ENCODE data around the gene CDC42EP2. TPM values are rescaled to one million over a fixed set of nuclear protein-coding genes. Genes with fewer than 3 reads are reported as not detected.

CDC42EP2 gene
- total RNA-seq, 4 donors from 2014 or later: 9.1 to 22.7 (median 14.5) TPM

DNA sequence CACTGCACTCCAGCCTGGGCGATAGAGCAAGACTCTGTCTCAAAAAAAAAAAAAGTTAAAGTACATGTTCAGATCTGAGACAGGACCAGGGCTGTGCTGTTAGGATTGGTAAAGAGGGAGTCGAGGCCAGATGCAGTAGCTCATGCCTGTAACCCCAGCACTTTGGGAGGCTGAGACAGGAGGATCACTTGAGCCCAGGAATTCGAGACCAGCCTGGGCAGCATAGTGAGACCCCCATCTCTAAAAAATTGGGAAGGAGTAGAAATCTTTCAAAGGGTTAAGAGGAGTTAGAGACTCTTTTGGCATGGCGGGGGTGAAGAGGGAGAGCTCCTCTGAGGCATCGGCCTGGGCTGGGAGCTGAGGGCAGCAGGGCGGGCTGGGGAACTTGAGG, 56.0 kb downstream of the CDC42EP2 start:
- H3K4me1 ChIP-seq: peaks cover 0 to 21% (median 12%) of the 10 kb centered on the region in 4 donors
- intact Hi-C loops (cut with DNase I; ENCODE audit: low total_unique reads): no loop called here

More for the DNA sequence above, 56.0 kb downstream of the CDC42EP2 start:
- Histone ChIP-seq H3K27ac (peak overlapping the region in 1 of 4 donors; percentile 43), H3K36me3 (no peaks in the 10 kb centered on the region), H3K9me3 (no peaks in the 10 kb centered on the region), H3K27me3 (no peaks in the 10 kb centered on the region), H3K4me3 (no peak overlapping the region)
- 83 to 84% methylated on average over 2 to 6 of the region's 6 CpGs for WGBS, 2 donors (ENCODE audit: low coverage in 1 of 2)
- DNase-seq: no peak
- in situ Hi-C loops (cut with MboI; ENCODE audit: low pct_ligation_motif_present in 1 of 4, low pct_unique_long_range_greater_than_20kb in 1 of 4, low sequenced_read_pairs in 3 of 4): loop anchor here in 1 of 4 donors (5.0 kb wide), 1 partner anchor 142 kb away; no protein-coding TSS in a partner anchor
- TF ChIP-seq, protein P1, sequence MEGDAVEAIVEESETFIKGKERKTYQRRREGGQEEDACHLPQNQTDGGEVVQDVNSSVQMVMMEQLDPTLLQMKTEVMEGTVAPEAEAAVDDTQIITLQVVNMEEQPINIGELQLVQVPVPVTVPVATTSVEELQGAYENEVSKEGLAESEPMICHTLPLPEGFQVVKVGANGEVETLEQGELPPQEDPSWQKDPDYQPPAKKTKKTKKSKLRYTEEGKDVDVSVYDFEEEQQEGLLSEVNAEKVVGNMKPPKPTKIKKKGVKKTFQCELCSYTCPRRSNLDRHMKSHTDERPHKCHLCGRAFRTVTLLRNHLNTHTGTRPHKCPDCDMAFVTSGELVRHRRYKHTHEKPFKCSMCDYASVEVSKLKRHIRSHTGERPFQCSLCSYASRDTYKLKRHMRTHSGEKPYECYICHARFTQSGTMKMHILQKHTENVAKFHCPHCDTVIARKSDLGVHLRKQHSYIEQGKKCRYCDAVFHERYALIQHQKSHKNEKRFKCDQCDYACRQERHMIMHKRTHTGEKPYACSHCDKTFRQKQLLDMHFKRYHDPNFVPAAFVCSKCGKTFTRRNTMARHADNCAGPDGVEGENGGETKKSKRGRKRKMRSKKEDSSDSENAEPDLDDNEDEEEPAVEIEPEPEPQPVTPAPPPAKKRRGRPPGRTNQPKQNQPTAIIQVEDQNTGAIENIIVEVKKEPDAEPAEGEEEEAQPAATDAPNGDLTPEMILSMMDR (IDR thresholded peaks at IDR 0.05): no peak
- TF ChIP-seq POLR2AphosphoS5 (IDR thresholded peaks at IDR 0.05) (no peak), POLR2A (IDR thresholded peaks at IDR 0.05) (no peak), EP300 (IDR thresholded peaks at IDR 0.05; ENCODE audit: low read depth) (no peak)

Other genes starting within 250 kb of the CDC42EP2 start
- 1 to 10 TPM in 3 of 4 donors, not detected in 1; 1.9 to 2.6 (median 2.5) TPM for gene CDCA5, start 230.8 kb upstream of the CDC42EP2 start, total RNA-seq
- 100 to 1,000 TPM in 1 of 4 donors, 10 to 100 TPM in 3; 44.5 to 105 (median 64.2) TPM for gene ZFPL1, start 230.6 kb upstream of the CDC42EP2 start, total RNA-seq
- 100 to 1,000 TPM; 252 to 560 (median 437) TPM for gene VPS51, start 218.7 kb upstream of the CDC42EP2 start, total RNA-seq
- gene TM7SF2, start 203.0 kb upstream of the CDC42EP2 start, total RNA-seq: 10 to 100 TPM; 29.4 to 59.5 (median 42.3) TPM
- 10 to 100 TPM in 3 of 4 donors, 1 to 10 TPM in 1; 9.6 to 40.8 (median 12.2) TPM for gene ZNHIT2, start 197.2 kb upstream of the CDC42EP2 start, total RNA-seq
- gene FAU, start 192.7 kb upstream of the CDC42EP2 start, total RNA-seq: 100 to 1,000 TPM; 594 to 986 (median 662) TPM
- gene MRPL49, start 192.5 kb upstream of the CDC42EP2 start, total RNA-seq: 100 to 1,000 TPM in 1 of 4 donors, 10 to 100 TPM in 3; 10.5 to 119 (median 60.9) TPM
- gene SYVN1, start 180.3 kb upstream of the CDC42EP2 start, total RNA-seq: 10 to 100 TPM; 20.5 to 72.6 (median 51.9) TPM
- gene SPDYC, start 144.6 kb upstream of the CDC42EP2 start, total RNA-seq: not detected
- 1,000 to 10,000 TPM in 1 of 4 donors, 100 to 1,000 TPM in 3; 211 to 1,179 (median 376) TPM for gene CAPN1, start 132.9 kb upstream of the CDC42EP2 start, total RNA-seq
- 10 to 100 TPM in 1 of 4 donors, 1 to 10 TPM in 3; 3.0 to 17.5 (median 6.2) TPM for gene POLA2, start 52.9 kb upstream of the CDC42EP2 start, total RNA-seq
- 10 to 100 TPM; 29.1 to 50.9 (median 37.6) TPM for gene DPF2, start 19.0 kb downstream of the CDC42EP2 start, total RNA-seq
- gene TIGD3, start 39.9 kb downstream of the CDC42EP2 start, total RNA-seq: 1 to 10 TPM in 1 of 4 donors, under 1 TPM in 2, not detected in 1; 0.48 to 3.0 (median 0.75) TPM
- 1 to 10 TPM; 2.2 to 5.6 (median 5.2) TPM for gene SLC25A45, start 67.8 kb downstream of the CDC42EP2 start, total RNA-seq
- 100 to 1,000 TPM in 3 of 4 donors, 10 to 100 TPM in 1; 64.3 to 164 (median 128) TPM for gene FRMD8, start 71.8 kb downstream of the CDC42EP2 start, total RNA-seq
- gene NEAT1, start 107.9 kb downstream of the CDC42EP2 start, total RNA-seq: 100 to 1,000 TPM; 370 to 782 (median 680) TPM
- over 10,000 TPM; 17,948 to 48,028 (median 23,406) TPM for gene MALAT1, start 184.2 kb downstream of the CDC42EP2 start, total RNA-seq
- 10 to 100 TPM; 41.0 to 78.4 (median 69.2) TPM for gene SCYL1, start 210.2 kb downstream of the CDC42EP2 start, total RNA-seq
- 100 to 1,000 TPM in 2 of 4 donors, 10 to 100 TPM in 2; 48.7 to 467 (median 140) TPM for gene LTBP3, start 243.5 kb downstream of the CDC42EP2 start, total RNA-seq